HepG2 (cell line): ENCODE measurements around the gene SPNS2. TPM values are rescaled to one million over a fixed set of nuclear protein-coding genes. Genes with fewer than 3 reads are reported as not detected.

ENCODE experiments used
- AHR ChIP-seq: IDR thresholded peaks from 2 replicates; pipeline ENCODE4 v1.6.1; 2018; ENCODE audit warnings: missing genetic modification reagents, missing compliant biosample characterization
- CHCHD3 ChIP-seq: sonication (generic); formaldehyde crosslinking; IDR thresholded peaks from 2 replicates; pipeline ENCODE4 v1.8.0; 2022; ENCODE audit warnings: mild to moderate bottlenecking, missing genetic modification reagents, moderate library complexity
- FOSL2 ChIP-seq: sonication (generic); formaldehyde crosslinking; IDR thresholded peaks from 2 replicates; pipeline ENCODE4 v1.4.0; 2020; ENCODE audit warnings: missing genetic modification reagents
- GABPA ChIP-seq, 2 experiments: IDR thresholded peaks; 2 replicates each; pipeline ENCODE4 v1.6.1; 2011 to 2016; ENCODE audit warnings: low read depth in 2 of 2, low read length in 1 of 2, missing biosample characterization in 1 of 2, missing genetic modification characterization in 1 of 2
- HMGXB3 ChIP-seq: sonication (generic); formaldehyde crosslinking; IDR thresholded peaks from 2 replicates; pipeline ENCODE4 v1.4.0; 2020; ENCODE audit warnings: missing genetic modification reagents, borderline replicate concordance
- HNRNPL ChIP-seq: fragments of 200-400 bp; formaldehyde crosslinking; IDR thresholded peaks from 2 replicates; pipeline ENCODE4 v1.6.1; 2017; ENCODE audit warnings: mild to moderate bottlenecking, low read depth, low read length
- SCMH1 ChIP-seq: sonication (generic); formaldehyde crosslinking; IDR thresholded peaks from 2 replicates; pipeline ENCODE4 v1.9.0; 2021; ENCODE audit warnings: missing genetic modification reagents, mild to moderate bottlenecking, borderline replicate concordance
- SOX5 ChIP-seq: IDR thresholded peaks from 2 replicates; pipeline ENCODE4 v1.6.1; 2016; ENCODE audit warnings: borderline replicate concordance
- ZBTB37 ChIP-seq: sonication (generic); formaldehyde crosslinking; IDR thresholded peaks from 2 replicates; pipeline ENCODE4 v1.4.0; 2020; ENCODE audit warnings: mild to moderate bottlenecking, missing genetic modification reagents
- ZNF292 ChIP-seq: sonication (generic); formaldehyde crosslinking; IDR thresholded peaks from 2 replicates; pipeline ENCODE4 v1.8.1; 2022; ENCODE audit warnings: mild to moderate bottlenecking, low read depth, missing genetic modification reagents, borderline replicate concordance
- ZNF557 ChIP-seq: sonication (generic); formaldehyde crosslinking; IDR thresholded peaks from 2 replicates; pipeline ENCODE4 v1.4.0; 2020; ENCODE audit warnings: missing genetic modification reagents
- ZNF782 ChIP-seq: sonication (generic); formaldehyde crosslinking; IDR thresholded peaks from 2 replicates; pipeline ENCODE4 v1.4.0; 2020; ENCODE audit warnings: missing genetic modification reagents, mild to moderate bottlenecking, borderline replicate concordance
- polyA plus RNA-seq, 8 experiments: library from polyadenylated mRNA; depleted of rRNA in 3 of 8; stranded (reverse) in 7 of 8; unstranded in 1 of 8; fragments of >200 nt; fragmentation: Illumina TruSeq in 4 of 8; extraction: Trizol in 4 of 8; gene quantifications; 2 replicates each; pipeline versions ENCODE4 v1.2.1 to v1.2.3, GENCODE V29; 2011 to 2016; ENCODE audit warnings: low read depth in 4 of 8, missing spikeins in 1 of 8, mixed read lengths in 1 of 8; ENCODE audit not compliant: insufficient read depth in 1 of 8
- total RNA-seq, 5 experiments: library from RNA; depleted of rRNA; stranded (reverse); fragments of >200 nt; fragmentation: Illumina TruSeq; extraction: Trizol; gene quantifications; 2 replicates each; pipeline ENCODE4 v1.2.3, GENCODE V29; 2016; ENCODE audit warnings: low read depth in 1 of 5
- TF ChIP-seq, protein P1 (sequence below): IDR thresholded peaks from 2 replicates; pipeline ENCODE4 v1.6.1; 2012; ENCODE audit warnings: low read depth, low read length, improper control_type of control experiment
- TF ChIP-seq, protein P2 (sequence below): sonication (generic); formaldehyde crosslinking; IDR thresholded peaks from 2 replicates; pipeline ENCODE4 v1.5.0; 2020; ENCODE audit warnings: missing genetic modification reagents, mild to moderate bottlenecking, borderline replicate concordance
- TF ChIP-seq, protein P3 (sequence below): IDR thresholded peaks from 2 replicates; pipeline ENCODE4 v1.6.1; 2018; ENCODE audit warnings: missing genetic modification reagents, mild to moderate bottlenecking, missing compliant biosample characterization

Gene SPNS2
- total and polyA plus RNA-seq, 2 of the 13 experiments (the other 11 are each of a cell fraction or from before 2014, with no cell fraction given): 0.01 TPM; not detected in 1

DNA sequence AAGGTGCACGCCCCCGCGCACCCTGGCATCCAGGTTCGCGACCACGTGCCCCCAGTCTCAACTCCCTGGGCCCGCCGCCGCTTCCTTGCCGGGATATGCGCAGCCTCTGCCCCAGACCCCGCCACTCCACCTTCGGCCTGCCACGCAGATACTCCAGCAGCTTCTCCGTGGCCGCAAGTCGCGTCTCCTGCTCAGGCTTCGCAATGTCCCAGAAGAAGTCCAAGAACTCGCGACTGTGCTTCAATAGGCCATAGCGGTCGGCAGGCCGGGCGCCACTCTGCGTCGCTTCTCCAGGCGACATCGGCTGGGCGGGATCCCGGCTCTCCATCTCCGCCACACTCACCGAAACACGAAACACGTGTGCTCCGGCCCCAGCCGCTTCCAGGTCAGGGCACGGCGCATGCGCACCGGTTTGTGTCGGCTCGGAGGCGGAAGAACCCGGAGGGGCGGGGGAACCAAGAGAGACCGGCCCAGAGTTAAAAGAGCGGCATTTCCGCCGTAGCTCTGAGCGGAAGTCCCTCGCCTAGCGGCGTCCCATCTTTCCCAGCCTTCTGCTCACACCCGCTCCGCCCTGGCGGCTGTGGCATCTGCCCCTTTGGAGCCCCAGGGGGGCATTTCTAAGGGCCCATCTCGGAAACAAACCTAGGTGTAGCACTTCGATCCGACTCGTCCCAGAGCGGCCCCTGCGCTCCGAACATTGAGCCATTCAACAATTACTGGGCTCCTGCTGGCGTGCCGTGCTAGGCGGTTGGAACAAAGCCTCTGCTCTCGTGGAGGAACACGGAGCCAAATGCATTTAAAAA is 56.5 kb downstream of the SPNS2 start, which contains the start of gene MYBBP1A (continued):
- TF ChIP-seq AHR (CRISPR knock-in tag) (0 out of 2 replicates have a peak, but pooled peaks have one; percentile 18), ZBTB37 (peak; percentile 53; the same call in 1 of the 2 replicates), GABPA (IDR thresholded peaks at IDR 0.05; ENCODE audit: low read depth, low read length) (peak; percentile 74), GABPA (CRISPR knock-in tag; IDR thresholded peaks at IDR 0.05; ENCODE audit: low read depth) (peak; percentile 94), HNRNPL (peak; percentile 73; the same call in 1 of the 2 replicates), ZNF292 (CRISPR knock-in tag) (0 out of 2 replicates have a peak, but pooled peaks have one; percentile 51), SCMH1 (CRISPR knock-in tag) (no peak), HMGXB3 (no peak), ZNF782 (peak; percentile 75; the same call in 1 of the 2 replicates), CHCHD3 (CRISPR knock-in tag) (no peak), FOSL2 (CRISPR knock-in tag) (peak; percentile 22), SOX5 (CRISPR knock-in tag) (peak; percentile 20; the same call in 1 of the 2 replicates), ZNF557 (CRISPR knock-in tag) (0 out of 2 replicates have a peak, but pooled peaks have one; percentile 51)
- TF ChIP-seq, protein P1, sequence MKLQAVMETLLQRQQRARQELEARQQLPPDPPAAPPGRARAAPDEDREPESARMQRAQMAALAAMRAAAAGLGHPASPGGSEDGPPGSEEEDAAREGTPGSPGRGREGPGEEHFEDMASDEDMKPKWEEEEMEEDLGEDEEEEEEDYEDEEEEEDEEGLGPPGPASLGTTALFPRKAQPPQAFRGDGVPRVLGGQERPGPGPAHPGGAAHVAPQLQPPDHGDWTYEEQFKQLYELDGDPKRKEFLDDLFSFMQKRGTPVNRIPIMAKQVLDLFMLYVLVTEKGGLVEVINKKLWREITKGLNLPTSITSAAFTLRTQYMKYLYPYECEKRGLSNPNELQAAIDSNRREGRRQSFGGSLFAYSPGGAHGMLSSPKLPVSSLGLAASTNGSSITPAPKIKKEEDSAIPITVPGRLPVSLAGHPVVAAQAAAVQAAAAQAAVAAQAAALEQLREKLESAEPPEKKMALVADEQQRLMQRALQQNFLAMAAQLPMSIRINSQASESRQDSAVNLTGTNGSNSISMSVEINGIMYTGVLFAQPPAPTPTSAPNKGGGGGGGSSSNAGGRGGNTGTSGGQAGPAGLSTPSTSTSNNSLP: no peak
- TF ChIP-seq, protein P2, sequence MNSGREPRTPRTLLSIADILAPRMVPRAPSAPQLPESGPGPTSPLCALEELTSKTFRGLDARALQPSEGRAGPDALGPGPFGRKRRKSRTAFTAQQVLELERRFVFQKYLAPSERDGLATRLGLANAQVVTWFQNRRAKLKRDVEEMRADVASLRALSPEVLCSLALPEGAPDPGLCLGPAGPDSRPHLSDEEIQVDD (CRISPR knock-in tag): peak; percentile 68; the same call in 1 of the 2 replicates
- TF ChIP-seq, protein P3, sequence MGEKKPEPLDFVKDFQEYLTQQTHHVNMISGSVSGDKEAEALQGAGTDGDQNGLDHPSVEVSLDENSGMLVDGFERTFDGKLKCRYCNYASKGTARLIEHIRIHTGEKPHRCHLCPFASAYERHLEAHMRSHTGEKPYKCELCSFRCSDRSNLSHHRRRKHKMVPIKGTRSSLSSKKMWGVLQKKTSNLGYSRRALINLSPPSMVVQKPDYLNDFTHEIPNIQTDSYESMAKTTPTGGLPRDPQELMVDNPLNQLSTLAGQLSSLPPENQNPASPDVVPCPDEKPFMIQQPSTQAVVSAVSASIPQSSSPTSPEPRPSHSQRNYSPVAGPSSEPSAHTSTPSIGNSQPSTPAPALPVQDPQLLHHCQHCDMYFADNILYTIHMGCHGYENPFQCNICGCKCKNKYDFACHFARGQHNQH: peak; percentile 71; the same call in 1 of the 2 replicates
